SJCRH30 (cell line): ENCODE measurements around the gene VAV3. TPM values are rescaled to one million over a fixed set of nuclear protein-coding genes. Genes with fewer than 3 reads are reported as not detected.

ENCODE experiments used
- DNase-seq, 2 experiments: peaks; one replicate each; pipeline ENCODE4 v3.0.0-alpha.2; 2015 to 2020
- H3K27ac ChIP-seq: fragments of 250-450 bp; sonication (Bioruptor Pico); 2 replicates; pipeline ENCODE4 v1.5.1; 2020; ENCODE audit warnings: mild to moderate bottlenecking, moderate library complexity
- H3K27me3 ChIP-seq: fragments of 250-450 bp; sonication (Bioruptor Pico); 2 replicates; pipeline ENCODE4 v1.5.1; 2020; ENCODE audit warnings: mild to moderate bottlenecking, moderate library complexity
- H3K36me3 ChIP-seq: fragments of 250-450 bp; sonication (Bioruptor Pico); 2 replicates; pipeline ENCODE4 v1.5.1; 2020; ENCODE audit warnings: mild to moderate bottlenecking, moderate library complexity
- H3K4me1 ChIP-seq: fragments of 250-450 bp; sonication (Bioruptor Pico); 2 replicates; pipeline ENCODE4 v1.5.1; 2020; ENCODE audit warnings: mild to moderate bottlenecking, moderate library complexity
- H3K4me3 ChIP-seq: fragments of 250-450 bp; sonication (Bioruptor Pico); 2 replicates; pipeline ENCODE4 v1.5.1; 2020; ENCODE audit warnings: mild to moderate bottlenecking, moderate library complexity
- H3K9me3 ChIP-seq: fragments of 250-450 bp; sonication (Bioruptor Pico); replicated peaks from 2 replicates; pipeline ENCODE4 v1.5.1; 2020; ENCODE audit warnings: mild to moderate bottlenecking, moderate library complexity
- total RNA-seq: library from RNA; depleted of rRNA; stranded (reverse); fragments of >200 nt; shearing (Covaris generic); gene quantifications from 2 replicates; pipeline ENCODE4 v1.2.3, GENCODE V29; 2014

Gene VAV3
- total RNA-seq, 1 experiment from 2014 or later = 35.5 TPM

- Histone ChIP-seq H3K9me3 (no peaks in the 10 kb centered on the region), H3K4me1 (no peaks in the 10 kb centered on the region), H3K36me3 (no peaks in the 10 kb centered on the region; the same call in 1 of the 2 replicates), H3K27ac (no peak overlapping the region), H3K27me3 (no peaks in the 10 kb centered on the region), H3K4me3 (no peak overlapping the region)
- no peak for DNase-seq
Measured at GRCh38 chr1:107597290-107597689, 367.7 kb downstream of the VAV3 start.

- H3K4me3 ChIP-seq = no peak overlapping the region
- H3K27me3 ChIP-seq = no peaks in the 10 kb centered on the region
- no peaks in the 10 kb centered on the region for H3K9me3 ChIP-seq
- no peaks in the 10 kb centered on the region for H3K4me1 ChIP-seq
- no peak overlapping the region for H3K27ac ChIP-seq
- DNase-seq = no peak
- H3K36me3 ChIP-seq = no peaks in the 10 kb centered on the region; the same call in 1 of the 2 replicates
Measured at GRCh38 chr1:107594536-107594935, 370.4 kb downstream of the VAV3 start.

- H3K27ac ChIP-seq = no peak overlapping the region
- no peaks in the 10 kb centered on the region for H3K9me3 ChIP-seq
- H3K4me3 ChIP-seq = no peak overlapping the region
- H3K4me1 ChIP-seq = no peaks in the 10 kb centered on the region
- no peaks in the 10 kb centered on the region for H3K27me3 ChIP-seq
- no peaks in the 10 kb centered on the region; the same call in 1 of the 2 replicates for H3K36me3 ChIP-seq
- DNase-seq = no peak
Measured at GRCh38 chr1:107593501-107594209, 371.3 kb downstream of the VAV3 start.

GRCh38 chr1:107590900-107591622 is 373.9 kb downstream of the VAV3 start:
- Histone ChIP-seq H3K36me3 (no peaks in the 10 kb centered on the region; the same call in 1 of the 2 replicates), H3K9me3 (no peaks in the 10 kb centered on the region), H3K4me3 (no peak overlapping the region), H3K4me1 (no peaks in the 10 kb centered on the region), H3K27me3 (no peaks in the 10 kb centered on the region), H3K27ac (no peak overlapping the region)
- no peak for DNase-seq

- H3K27me3 ChIP-seq = no peaks in the 10 kb centered on the region
- no peaks in the 10 kb centered on the region for H3K9me3 ChIP-seq
- no peaks in the 10 kb centered on the region; the same call in 1 of the 2 replicates for H3K36me3 ChIP-seq
- H3K4me3 ChIP-seq = no peak overlapping the region
- H3K4me1 ChIP-seq = no peaks in the 10 kb centered on the region
- no peak for DNase-seq
- H3K27ac ChIP-seq = no peak overlapping the region
Measured at GRCh38 chr1:107590087-107590486, 374.9 kb downstream of the VAV3 start.

GRCh38 chr1:107588321-107588720 is 376.7 kb downstream of the VAV3 start:
- Histone ChIP-seq H3K36me3 (no peaks in the 10 kb centered on the region; the same call in none of the 2 replicates), H3K9me3 (no peaks in the 10 kb centered on the region), H3K27ac (no peak overlapping the region), H3K4me1 (no peaks in the 10 kb centered on the region), H3K27me3 (no peaks in the 10 kb centered on the region), H3K4me3 (no peak overlapping the region)
- DNase-seq = no peak

GRCh38 chr1:107575226-107575625 is 389.8 kb downstream of the VAV3 start:
- no peak overlapping the region for H3K4me3 ChIP-seq
- DNase-seq = no peak
- no peaks in the 10 kb centered on the region for H3K4me1 ChIP-seq
- H3K36me3 ChIP-seq = no peaks in the 10 kb centered on the region; the same call in 1 of the 2 replicates
- no peak overlapping the region for H3K27ac ChIP-seq
- no peaks in the 10 kb centered on the region for H3K27me3 ChIP-seq
- H3K9me3 ChIP-seq = no peaks in the 10 kb centered on the region

- Histone ChIP-seq H3K9me3 (no peaks in the 10 kb centered on the region), H3K27ac (no peak overlapping the region), H3K27me3 (no peaks in the 10 kb centered on the region), H3K36me3 (no peaks in the 10 kb centered on the region; the same call in 1 of the 2 replicates), H3K4me1 (no peaks in the 10 kb centered on the region), H3K4me3 (no peak overlapping the region)
- no peak for DNase-seq
Measured at GRCh38 chr1:107574044-107574443, 390.9 kb downstream of the VAV3 start.

GRCh38 chr1:107572674-107573211 is 392.2 kb downstream of the VAV3 start:
- H3K36me3 ChIP-seq = no peaks in the 10 kb centered on the region; the same call in 1 of the 2 replicates
- no peak overlapping the region for H3K4me3 ChIP-seq
- no peak overlapping the region for H3K27ac ChIP-seq
- no peaks in the 10 kb centered on the region for H3K9me3 ChIP-seq
- DNase-seq = no peak
- no peaks in the 10 kb centered on the region for H3K27me3 ChIP-seq
- no peaks in the 10 kb centered on the region for H3K4me1 ChIP-seq

- H3K4me1 ChIP-seq = no peaks in the 10 kb centered on the region
- H3K4me3 ChIP-seq = no peak overlapping the region
- H3K27ac ChIP-seq = no peak overlapping the region
- no peaks in the 10 kb centered on the region for H3K27me3 ChIP-seq
- no peak for DNase-seq
- H3K36me3 ChIP-seq = no peaks in the 10 kb centered on the region; the same call in 1 of the 2 replicates
- no peaks in the 10 kb centered on the region for H3K9me3 ChIP-seq
Measured at GRCh38 chr1:107570768-107571167, 394.2 kb downstream of the VAV3 start.

GRCh38 chr1:107563441-107563840 is 401.5 kb downstream of the VAV3 start:
- Histone ChIP-seq H3K4me1 (no peaks in the 10 kb centered on the region), H3K27ac (no peak overlapping the region), H3K36me3 (no peaks in the 10 kb centered on the region), H3K9me3 (no peaks in the 10 kb centered on the region), H3K27me3 (no peaks in the 10 kb centered on the region), H3K4me3 (no peak overlapping the region)
- DNase-seq = no peak

- DNase-seq = no peak
- no peaks in the 10 kb centered on the region for H3K36me3 ChIP-seq
- no peak overlapping the region for H3K4me3 ChIP-seq
- no peak overlapping the region for H3K27ac ChIP-seq
- H3K9me3 ChIP-seq = no peaks in the 10 kb centered on the region
- no peaks in the 10 kb centered on the region for H3K4me1 ChIP-seq
- no peaks in the 10 kb centered on the region; the same call in 1 of the 2 replicates for H3K27me3 ChIP-seq
Measured at GRCh38 chr1:107559881-107560280, 405.1 kb downstream of the VAV3 start.

GRCh38 chr1:107557095-107557494 is 407.9 kb downstream of the VAV3 start:
- no peaks in the 10 kb centered on the region for H3K36me3 ChIP-seq
- H3K4me3 ChIP-seq = no peak overlapping the region
- no peak for DNase-seq
- no peaks in the 10 kb centered on the region; the same call in 1 of the 2 replicates for H3K27me3 ChIP-seq
- no peaks in the 10 kb centered on the region for H3K9me3 ChIP-seq
- H3K27ac ChIP-seq = no peak overlapping the region
- no peaks in the 10 kb centered on the region for H3K4me1 ChIP-seq

- H3K27ac ChIP-seq = no peak overlapping the region
- no peaks in the 10 kb centered on the region; the same call in 1 of the 2 replicates for H3K27me3 ChIP-seq
- no peak overlapping the region for H3K4me3 ChIP-seq
- no peaks in the 10 kb centered on the region for H3K9me3 ChIP-seq
- H3K36me3 ChIP-seq = no peaks in the 10 kb centered on the region
- no peaks in the 10 kb centered on the region for H3K4me1 ChIP-seq
- DNase-seq = no peak
Measured at GRCh38 chr1:107555578-107555977, 409.4 kb downstream of the VAV3 start.

GRCh38 chr1:107552781-107553180 is 412.2 kb downstream of the VAV3 start:
- no peak overlapping the region for H3K4me3 ChIP-seq
- no peaks in the 10 kb centered on the region for H3K9me3 ChIP-seq
- no peaks in the 10 kb centered on the region; the same call in 1 of the 2 replicates for H3K27me3 ChIP-seq
- no peaks in the 10 kb centered on the region for H3K4me1 ChIP-seq
- no peak for DNase-seq
- no peak overlapping the region for H3K27ac ChIP-seq
- no peaks in the 10 kb centered on the region for H3K36me3 ChIP-seq
